HUES64 (cell line): ENCODE data around the gene PALMD.

Source experiments
- H3K27ac ChIP-seq: 2 replicates; pipeline ENCODE4 v1.7.0; 2013; ENCODE audit warnings: low read depth, low read length, inconsistent platforms
- H3K27me3 ChIP-seq: 2 replicates; pipeline ENCODE4 v1.6.1; 2013; ENCODE audit warnings: mild to moderate bottlenecking, low read length; ENCODE audit not compliant: insufficient read depth
- H3K36me3 ChIP-seq: 2 replicates; pipeline ENCODE4 v1.6.1; 2013; ENCODE audit warnings: mild to moderate bottlenecking, low read length; ENCODE audit not compliant: insufficient read depth
- H3K4me1 ChIP-seq: 2 replicates; pipeline ENCODE4 v1.6.1; 2013; ENCODE audit warnings: mild to moderate bottlenecking, low read length, moderate library complexity; ENCODE audit not compliant: insufficient read depth
- H3K4me3 ChIP-seq: 2 replicates; pipeline ENCODE4 v1.5.1; 2013; ENCODE audit warnings: mild to moderate bottlenecking, low read length, moderate library complexity
- H3K9ac ChIP-seq: 2 replicates; pipeline ENCODE4 v1.6.1; 2013; ENCODE audit warnings: mild to moderate bottlenecking, low read depth, low read length
- H3K9me3 ChIP-seq: 2 replicates; pipeline ENCODE4 v1.6.1; 2013; ENCODE audit warnings: low read depth, low read length; ENCODE audit not compliant: insufficient read depth
- WGBS: fragments of 150-250, 120-280 bp; methylation state at CpG from one replicate; pipeline ENCODE4 v1.1.7; 2013; ENCODE audit warnings: missing lambda C conversion rate; 5-methylcytosine and 5-hydroxymethylcytosine counted together

Gene PALMD

GRCh38 chr1:99607590-99607989 is 38.3 kb upstream of the PALMD start:
- Histone ChIP-seq H3K27ac (no peak overlapping the region), H3K4me1 (no peaks in the 10 kb centered on the region), H3K27me3 (no peaks in the 10 kb centered on the region), H3K36me3 (no peaks in the 10 kb centered on the region), H3K9me3 (0 out of 2 replicates have a peak, but pooled peaks cover 7% of the 10 kb centered on the region), H3K4me3 (no peak overlapping the region), H3K9ac (no peak overlapping the region)
- WGBS = 100% methylated on average over 1 of the region's 1 CpG

GRCh38 chr1:99608058-99608457 is 37.9 kb upstream of the PALMD start:
- H3K36me3 ChIP-seq = no peaks in the 10 kb centered on the region
- H3K9me3 ChIP-seq = 0 out of 2 replicates have a peak, but pooled peaks cover 7% of the 10 kb centered on the region
- 90% methylated on average over 2 of the region's 2 CpGs for WGBS
- H3K27ac ChIP-seq = no peak overlapping the region
- H3K4me1 ChIP-seq = no peaks in the 10 kb centered on the region
- no peaks in the 10 kb centered on the region for H3K27me3 ChIP-seq
- H3K4me3 ChIP-seq = no peak overlapping the region
- H3K9ac ChIP-seq = no peak overlapping the region

GRCh38 chr1:99613716-99614115 is 32.2 kb upstream of the PALMD start:
- 100% methylated on average over 2 of the region's 2 CpGs for WGBS
- no peaks in the 10 kb centered on the region for H3K4me1 ChIP-seq
- no peaks in the 10 kb centered on the region for H3K36me3 ChIP-seq
- no peaks in the 10 kb centered on the region for H3K9me3 ChIP-seq
- H3K27ac ChIP-seq = no peak overlapping the region
- no peaks in the 10 kb centered on the region for H3K27me3 ChIP-seq
- H3K4me3 ChIP-seq = no peak overlapping the region
- no peak overlapping the region for H3K9ac ChIP-seq

GRCh38 chr1:99614728-99615127 is 31.2 kb upstream of the PALMD start:
- Histone ChIP-seq H3K27ac (no peak overlapping the region), H3K36me3 (no peaks in the 10 kb centered on the region), H3K4me3 (no peak overlapping the region), H3K9me3 (no peaks in the 10 kb centered on the region), H3K27me3 (no peaks in the 10 kb centered on the region), H3K4me1 (no peaks in the 10 kb centered on the region), H3K9ac (no peak overlapping the region)

GRCh38 chr1:99619583-99619982 is 26.3 kb upstream of the PALMD start:
- Histone ChIP-seq H3K27me3 (no peaks in the 10 kb centered on the region), H3K9ac (no peak overlapping the region), H3K4me1 (peaks cover 6% of the 10 kb centered on the region), H3K9me3 (no peaks in the 10 kb centered on the region), H3K4me3 (no peak overlapping the region), H3K36me3 (no peaks in the 10 kb centered on the region), H3K27ac (no peak overlapping the region)
- 95% methylated on average over 4 of the region's 4 CpGs for WGBS

GRCh38 chr1:99621340-99621901 is 24.5 kb upstream of the PALMD start:
- WGBS = 94% methylated on average over 8 of the region's 8 CpGs

GRCh38 chr1:99622702-99623347 is 23.1 kb upstream of the PALMD start:
- Histone ChIP-seq H3K36me3 (no peaks in the 10 kb centered on the region), H3K4me3 (no peak overlapping the region), H3K27me3 (no peaks in the 10 kb centered on the region), H3K4me1 (peaks cover 6% of the 10 kb centered on the region), H3K27ac (no peak overlapping the region), H3K9ac (no peak overlapping the region), H3K9me3 (no peaks in the 10 kb centered on the region)
- 95% methylated on average over 4 of the region's 4 CpGs for WGBS

More at GRCh38 chr1:99621340-99621901, 24.5 kb upstream of the PALMD start:
- Histone ChIP-seq H3K4me1 (peaks cover 6% of the 10 kb centered on the region), H3K9me3 (no peaks in the 10 kb centered on the region), H3K4me3 (no peak overlapping the region), H3K27ac (no peak overlapping the region), H3K9ac (no peak overlapping the region), H3K36me3 (no peaks in the 10 kb centered on the region), H3K27me3 (no peaks in the 10 kb centered on the region)

- H3K4me1 ChIP-seq = peaks cover 6% of the 10 kb centered on the region
- 90% methylated on average over 2 of the region's 4 CpGs for WGBS
- H3K9ac ChIP-seq = no peak overlapping the region
- H3K4me3 ChIP-seq = no peak overlapping the region
- no peak overlapping the region for H3K27ac ChIP-seq
- H3K9me3 ChIP-seq = no peaks in the 10 kb centered on the region
- no peaks in the 10 kb centered on the region for H3K27me3 ChIP-seq
- no peaks in the 10 kb centered on the region for H3K36me3 ChIP-seq
Observed at GRCh38 chr1:99623554-99623953, 22.4 kb upstream of the PALMD start.

- H3K9ac ChIP-seq = no peak overlapping the region
- no peaks in the 10 kb centered on the region for H3K36me3 ChIP-seq
- no peak overlapping the region for H3K27ac ChIP-seq
- H3K4me1 ChIP-seq = peaks cover 3% of the 10 kb centered on the region; the same call in 1 of the 2 replicates
- no peak overlapping the region for H3K4me3 ChIP-seq
- 93% methylated on average over 5 of the region's 5 CpGs for WGBS
- H3K9me3 ChIP-seq = no peaks in the 10 kb centered on the region
- H3K27me3 ChIP-seq = no peaks in the 10 kb centered on the region
Observed at GRCh38 chr1:99627615-99628014, 18.3 kb upstream of the PALMD start.

- Histone ChIP-seq H3K27me3 (no peaks in the 10 kb centered on the region), H3K4me3 (no peak overlapping the region), H3K27ac (no peak overlapping the region), H3K4me1 (no peaks in the 10 kb centered on the region), H3K9ac (no peak overlapping the region), H3K9me3 (no peaks in the 10 kb centered on the region), H3K36me3 (no peaks in the 10 kb centered on the region)
- 95% methylated on average over 1 of the region's 1 CpG for WGBS
Observed at GRCh38 chr1:99629164-99629563, 16.7 kb upstream of the PALMD start.

- Histone ChIP-seq H3K36me3 (no peaks in the 10 kb centered on the region), H3K27me3 (no peaks in the 10 kb centered on the region), H3K9me3 (no peaks in the 10 kb centered on the region), H3K4me1 (peaks cover 10% of the 10 kb centered on the region), H3K4me3 (no peak overlapping the region), H3K9ac (no peak overlapping the region), H3K27ac (no peak overlapping the region)
- 90% methylated on average over 3 of the region's 3 CpGs for WGBS
Observed at GRCh38 chr1:99634971-99635624, 10.8 kb upstream of the PALMD start.
